ENCODE results near the gene TBCD. TPM values are rescaled to one million over a fixed set of nuclear protein-coding genes. Genes with fewer than 3 reads are reported as not detected.

TBCD gene
- total and polyA plus RNA-seq, 2 donors (not counting 1 experiment from before 2014, with no cell fraction given): 22.1 to 36.7 TPM

DNA sequence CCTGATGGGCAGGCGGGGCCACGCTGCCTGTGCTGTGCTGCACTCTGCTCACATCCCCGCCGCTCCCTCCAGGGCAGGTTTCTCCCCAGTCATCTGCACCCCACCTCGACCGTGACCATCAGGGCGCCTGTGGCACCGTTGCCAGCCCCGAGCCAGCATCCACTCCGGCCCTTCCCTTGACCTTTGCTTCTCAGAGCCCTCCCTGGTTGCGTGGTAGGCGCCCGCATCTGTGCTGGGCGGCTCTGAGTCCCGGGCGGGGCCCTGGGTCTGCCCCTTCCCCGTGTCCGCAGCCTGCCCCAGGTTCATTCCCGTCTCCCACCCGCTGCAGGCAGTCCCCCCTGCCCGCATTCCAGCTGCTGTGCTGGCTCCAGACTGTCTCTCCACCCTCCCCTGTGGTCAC is 54.8 kb downstream of the TBCD start:
- no peaks in the 10 kb centered on the region for H3K9me3 ChIP-seq (ENCODE audit: control insufficient read depth, insufficient read depth, low read depth, low read length)
- no peak overlapping the region for H2AFZ ChIP-seq (ENCODE audit: low read length)
- no peak overlapping the region for H3K27ac ChIP-seq (ENCODE audit: insufficient read depth, low read length)
- no peak overlapping the region for H3K4me3 ChIP-seq (replicated peaks in 1 of 4; ENCODE audit: control extremely low read depth in 1 of 4, insufficient read depth in 1 of 4, low read depth in 3 of 4, low read length in 4 of 4)
- H3K36me3 ChIP-seq (ENCODE audit: control insufficient read depth, insufficient read depth, low read length): peaks cover 9% of the 10 kb centered on the region
- no peak for DNase-seq (ENCODE audit: low read depth in 2 of 2)
- H3K9ac ChIP-seq (ENCODE audit: insufficient read depth, low read length): no peak overlapping the region
- H3K4me2 ChIP-seq (ENCODE audit: extremely low read depth, insufficient read depth, low read length): no peak overlapping the region
- H3K27me3 ChIP-seq (ENCODE audit: control insufficient read depth, insufficient read depth, low read length): no peaks in the 10 kb centered on the region
- no peaks in the 10 kb centered on the region for H4K20me1 ChIP-seq (ENCODE audit: control insufficient read depth, extremely low read depth, insufficient read depth, low read length)
- H3K4me1 ChIP-seq (ENCODE audit: control insufficient read depth, extremely low read depth, insufficient read depth, low read length): peaks cover 5% of the 10 kb centered on the region
- peaks cover under 1% of the 10 kb centered on the region for H3K79me2 ChIP-seq (ENCODE audit: control insufficient read depth, insufficient read depth, low read length)
- TF ChIP-seq EZH2 (IDR thresholded peaks at IDR 0.05; ENCODE audit: low read length, missing control alignments) (no peak), CTCF (conservative IDR thresholded peaks at IDR 0.05 in 1 of 2, IDR thresholded peaks at IDR 0.05 in 1 of 2; ENCODE audit: low read depth in 1 of 2, low read length in 2 of 2) (no peak)

- Histone ChIP-seq H3K79me2 (ENCODE audit: control insufficient read depth, insufficient read depth, low read length) (no peaks in the 10 kb centered on the region), H2AFZ (ENCODE audit: low read length) (no peak overlapping the region), H4K20me1 (ENCODE audit: control insufficient read depth, extremely low read depth, insufficient read depth, low read length) (no peaks in the 10 kb centered on the region), H3K4me1 (ENCODE audit: control insufficient read depth, extremely low read depth, insufficient read depth, low read length) (peaks cover 5% of the 10 kb centered on the region), H3K27me3 (ENCODE audit: control insufficient read depth, insufficient read depth, low read length) (no peaks in the 10 kb centered on the region), H3K9ac (ENCODE audit: insufficient read depth, low read length) (no peak overlapping the region), H3K9me3 (ENCODE audit: control insufficient read depth, insufficient read depth, low read depth, low read length) (no peaks in the 10 kb centered on the region), H3K4me3 (replicated peaks in 1 of 4; ENCODE audit: control extremely low read depth in 1 of 4, insufficient read depth in 1 of 4, low read depth in 3 of 4, low read length in 4 of 4) (no peak overlapping the region), H3K4me2 (ENCODE audit: extremely low read depth, insufficient read depth, low read length) (no peak overlapping the region), H3K27ac (ENCODE audit: insufficient read depth, low read length) (no peak overlapping the region), H3K36me3 (ENCODE audit: control insufficient read depth, insufficient read depth, low read length) (peaks cover 9% of the 10 kb centered on the region)
- DNase-seq (ENCODE audit: low read depth in 2 of 2): no peak
- no peak for TF ChIP-seq CTCF (conservative IDR thresholded peaks at IDR 0.05 in 1 of 2, IDR thresholded peaks at IDR 0.05 in 1 of 2; ENCODE audit: low read depth in 1 of 2, low read length in 2 of 2)
- no peak for TF ChIP-seq EZH2 (IDR thresholded peaks at IDR 0.05; ENCODE audit: low read length, missing control alignments)
Observed at GRCh38 chr17:82807101-82807500, 55.2 kb downstream of the TBCD start.

- Histone ChIP-seq H3K9me3 (ENCODE audit: control insufficient read depth, insufficient read depth, low read depth, low read length) (no peaks in the 10 kb centered on the region), H4K20me1 (ENCODE audit: control insufficient read depth, extremely low read depth, insufficient read depth, low read length) (no peaks in the 10 kb centered on the region), H3K79me2 (ENCODE audit: control insufficient read depth, insufficient read depth, low read length) (no peaks in the 10 kb centered on the region), H3K4me3 (replicated peaks in 1 of 4; ENCODE audit: control extremely low read depth in 1 of 4, insufficient read depth in 1 of 4, low read depth in 3 of 4, low read length in 4 of 4) (no peak overlapping the region), H3K27me3 (ENCODE audit: control insufficient read depth, insufficient read depth, low read length) (no peaks in the 10 kb centered on the region), H3K36me3 (ENCODE audit: control insufficient read depth, insufficient read depth, low read length) (peaks cover 9% of the 10 kb centered on the region), H2AFZ (ENCODE audit: low read length) (no peak overlapping the region), H3K4me1 (ENCODE audit: control insufficient read depth, extremely low read depth, insufficient read depth, low read length) (peaks cover 5% of the 10 kb centered on the region), H3K4me2 (ENCODE audit: extremely low read depth, insufficient read depth, low read length) (no peak overlapping the region), H3K9ac (ENCODE audit: insufficient read depth, low read length) (no peak overlapping the region), H3K27ac (ENCODE audit: insufficient read depth, low read length) (no peak overlapping the region)
- TF ChIP-seq CTCF (conservative IDR thresholded peaks at IDR 0.05 in 1 of 2, IDR thresholded peaks at IDR 0.05 in 1 of 2; ENCODE audit: low read depth in 1 of 2, low read length in 2 of 2): no peak
- no peak for DNase-seq (ENCODE audit: low read depth in 2 of 2)
Observed at GRCh38 chr17:82807562-82807961, 55.7 kb downstream of the TBCD start.

Measured in fibroblast of lung (primary cell).